ENCODE data around the gene PXT1.

GRCh38 chr6:36430351-36430750 is 12.3 kb downstream of the PXT1 start:
- TF ChIP-seq CTCF (IDR thresholded peaks at IDR 0.05) = no peak
- no peak for TF ChIP-seq POLR2A (IDR thresholded peaks at IDR 0.05)

All from lower leg skin (tissue), 3 donors.